Upper lobe of left lung (tissue), 6 donors: ENCODE results near the gene SIGLEC8. TPM values are rescaled to one million over a fixed set of nuclear protein-coding genes. Genes with fewer than 3 reads are reported as not detected.
A peak's percentile ranks its signal among the peaks of the same experiment; 100 is the strongest.

Experiments used
- ATAC-seq, 2 donors: fragments of 200-7000 bp; cut with Tn5 transposase; one replicate each; pipeline ENCODE4 v1.9.1; 2022; ENCODE audit warnings: mild to moderate bottlenecking in 2 of 2, moderate library complexity in 2 of 2; ENCODE audit not compliant: low FRiP score in 2 of 2
- DNase-seq, 2 donors: peaks; one replicate each; pipeline ENCODE4 v3.0.0-alpha.2; 2019 to 2020
- H3K27ac ChIP-seq, 4 donors: fragments of 200-600 bp; sonication (generic); one replicate each; pipeline ENCODE4 v1.5.1; 2016 to 2019
- H3K27me3 ChIP-seq, 4 donors: fragments of 200-600 bp; sonication (generic); one replicate each; pipeline ENCODE4 v1.5.1; 2017 to 2019
- H3K36me3 ChIP-seq, 4 donors: fragments of 200-600 bp; sonication (generic); one replicate each; pipeline ENCODE4 v1.5.1; 2016 to 2019
- H3K4me1 ChIP-seq, 4 donors: fragments of 200-600 bp; sonication (generic); one replicate each; pipeline ENCODE4 v1.5.1; 2018 to 2019
- H3K4me3 ChIP-seq, 4 donors: fragments of 200-600 bp; sonication (generic); one replicate each; pipeline ENCODE4 v1.5.1; 2017 to 2019; ENCODE audit warnings: mild to moderate bottlenecking in 2 of 4, moderate library complexity in 1 of 4
- H3K9me3 ChIP-seq, 4 donors: fragments of 200-600 bp; sonication (generic); one replicate each; pipeline ENCODE4 v1.5.1; 2018 to 2019
- CTCF ChIP-seq, 6 experiments: fragments of 450-650 bp in 4 of 6; fragments of 200-600 bp in 2 of 6; sonication (generic) in 2 of 6; IDR thresholded peaks; one replicate each; pipeline ENCODE4 v1.5.1; 2016 to 2019; ENCODE audit warnings: antibody characterized with exemption in 6 of 6
- EP300 ChIP-seq, 4 donors: sonication (generic); formaldehyde crosslinking; IDR thresholded peaks; one replicate each; pipeline ENCODE4 v1.5.1; 2017; ENCODE audit warnings: antibody characterized with exemption in 4 of 4, control low read depth in 2 of 4
- POLR2A ChIP-seq, 4 donors: fragments of 450-650 bp; IDR thresholded peaks; one replicate each; pipeline ENCODE4 v1.5.1; 2016 to 2017; ENCODE audit warnings: antibody characterized with exemption in 4 of 4, mild to moderate bottlenecking in 2 of 4
- POLR2AphosphoS5 ChIP-seq, 2 donors: sonication (generic); formaldehyde crosslinking; IDR thresholded peaks; one replicate each; pipeline ENCODE4 v1.5.1; 2017; ENCODE audit warnings: antibody characterized with exemption in 2 of 2
- WGBS, 2 donors: methylation state at CpG; one replicate each; pipeline ENCODE4 v1.1.5; 2017 to 2018; 5-methylcytosine and 5-hydroxymethylcytosine counted together
- total RNA-seq, 6 donors: library from RNA; depleted of rRNA in 4 of 6; stranded (reverse); fragments of >200 nt in 4 of 6; gene quantifications; one replicate each; pipeline versions ENCODE4 v1.1.0 to v1.2.1, GENCODE V29; 2016 to 2021
- donor health status: DM: no; HTN: no; CAD: no; lungs with moderate emphysema.
- donor health status: DM: no; HTN: yes; CAD: no; lungs with severe emphysema.

The SIGLEC8 gene
- total RNA-seq, 6 donors from 2014 or later, result 0.78 to 4.2 (median 1.8) TPM

- H3K27me3 ChIP-seq, result no peaks in the 10 kb centered on the region
- WGBS, 2 donors, result 39 to 44% methylated on average over 8 of the region's 8 CpGs
- H3K9me3 ChIP-seq, result no peaks in the 10 kb centered on the region
- H3K27ac ChIP-seq, result no peak overlapping the region
- ATAC-seq (peak in 1 of 2 donors; percentile 16), DNase-seq (no peak)
- no peaks in the 10 kb centered on the region for H3K36me3 ChIP-seq
- TF ChIP-seq CTCF (IDR thresholded peaks at IDR 0.05) (no peak), POLR2A (IDR thresholded peaks at IDR 0.05) (no peak), POLR2AphosphoS5 (IDR thresholded peaks at IDR 0.05) (no peak), EP300 (IDR thresholded peaks at IDR 0.05) (no peak)
- no peak overlapping the region for H3K4me3 ChIP-seq
- no peaks in the 10 kb centered on the region for H3K4me1 ChIP-seq
Observed at GRCh38 chr19:51480590-51480989, 22.3 kb upstream of the SIGLEC8 start.

- H3K4me3 ChIP-seq, result no peak overlapping the region
- TF ChIP-seq POLR2AphosphoS5 (IDR thresholded peaks at IDR 0.05), result no peak
- TF ChIP-seq CTCF (IDR thresholded peaks at IDR 0.05), result no peak
- no peak for TF ChIP-seq EP300 (IDR thresholded peaks at IDR 0.05)
- H3K4me1 ChIP-seq, result no peaks in the 10 kb centered on the region
- H3K36me3 ChIP-seq, result no peaks in the 10 kb centered on the region
- DNase-seq (no peak), ATAC-seq (no peak)
- WGBS, 2 donors, result 78 to 80% methylated on average over 12 of the region's 12 CpGs
- no peaks in the 10 kb centered on the region for H3K27me3 ChIP-seq
- H3K9me3 ChIP-seq, result no peaks in the 10 kb centered on the region
- no peak overlapping the region for H3K27ac ChIP-seq
Observed at GRCh38 chr19:51479531-51480331, 21.5 kb upstream of the SIGLEC8 start.

DNA sequence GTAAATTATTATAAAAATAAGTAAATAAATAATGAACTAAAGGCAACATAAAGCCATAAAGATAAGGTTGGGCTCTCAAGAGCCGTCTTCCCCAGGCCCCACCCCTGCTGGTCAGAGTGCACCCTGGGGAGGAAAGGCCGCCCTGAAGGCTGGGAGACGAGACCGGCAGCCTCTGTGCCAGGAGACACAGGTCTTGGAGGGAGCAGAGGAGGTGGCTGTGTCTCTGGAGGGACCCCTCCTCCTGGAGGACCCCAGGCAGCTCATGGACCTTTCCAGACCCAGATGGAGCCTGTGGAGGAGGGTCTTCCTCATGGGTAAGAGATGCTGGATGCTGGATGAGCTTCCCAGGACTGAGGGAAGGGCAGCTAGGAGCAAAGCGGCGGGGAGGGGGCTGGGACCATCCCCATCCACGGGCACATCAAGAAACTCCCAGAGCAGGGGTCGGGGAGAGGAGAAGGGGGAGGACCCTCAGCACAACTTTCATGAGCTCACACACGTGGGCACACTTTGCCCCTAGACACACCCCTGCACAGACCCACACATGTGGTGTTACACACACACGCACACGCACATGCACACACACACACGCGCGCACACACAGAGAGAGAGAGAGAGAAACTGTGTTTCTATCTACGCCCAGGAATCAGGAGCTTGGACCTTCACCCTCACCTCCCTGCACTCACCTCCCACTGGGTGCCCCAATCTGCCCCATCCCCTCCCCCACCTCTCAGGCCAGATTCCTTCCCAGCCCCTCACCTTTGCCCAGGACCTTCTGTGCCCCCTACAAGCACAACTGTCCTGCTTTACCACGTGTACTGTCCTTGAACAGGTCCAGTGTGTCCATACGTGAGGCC is 20.4 kb upstream of the SIGLEC8 start, which contains the start of gene CEACAM18:
TSS of gene CEACAM18 (plus strand) at position 159 of the 854 bp plus-strand sequence.
- DNase-seq, result no peak
- Histone ChIP-seq H3K27ac (no peak within 1 kb of the TSS), H3K4me1 (no peaks in the 10 kb centered on the region), H3K27me3 (no peaks in the 10 kb centered on the region), H3K9me3 (no peaks in the 10 kb centered on the region), H3K4me3 (no peak within 1 kb of the TSS), H3K36me3 (no peaks in the 10 kb centered on the region)
- WGBS, 2 donors, result 65 to 68% methylated on average over 13 to 17 of the region's 17 CpGs
- no peak for ATAC-seq
- TF ChIP-seq EP300 (IDR thresholded peaks at IDR 0.05) (no peak), CTCF (IDR thresholded peaks at IDR 0.05) (no peak), POLR2AphosphoS5 (IDR thresholded peaks at IDR 0.05) (no peak), POLR2A (IDR thresholded peaks at IDR 0.05) (no peak)

- Histone ChIP-seq H3K27ac (no peak overlapping the region), H3K36me3 (no peaks in the 10 kb centered on the region), H3K9me3 (no peaks in the 10 kb centered on the region), H3K4me3 (no peak overlapping the region), H3K4me1 (no peaks in the 10 kb centered on the region), H3K27me3 (no peaks in the 10 kb centered on the region)
- 56 to 66% methylated on average over 5 of the region's 5 CpGs for WGBS, 2 donors
- ATAC-seq (no peak), DNase-seq (no peak)
- TF ChIP-seq CTCF (IDR thresholded peaks at IDR 0.05) (no peak), EP300 (IDR thresholded peaks at IDR 0.05) (no peak), POLR2AphosphoS5 (IDR thresholded peaks at IDR 0.05) (no peak), POLR2A (IDR thresholded peaks at IDR 0.05) (no peak)
Observed at GRCh38 chr19:51477344-51477743, 19.1 kb upstream of the SIGLEC8 start.
